IPS DF 4.7 (cell line): ENCODE results near the gene UACA.

Source experiments
- DNase-seq: peaks from one replicate; pipeline ENCODE4 v3.0.0-alpha.2; 2013; ENCODE audit warnings: low spot score; ENCODE audit errors: extremely low read depth

UACA gene

GRCh38 chr15:70783041-70783440 lies 19.7 kb upstream of the UACA start:
- no peak for DNase-seq

GRCh38 chr15:70781236-70781635 lies 17.9 kb upstream of the UACA start:
- DNase-seq, result no peak

- no peak for DNase-seq
Observed at GRCh38 chr15:70778258-70779076, 15.1 kb upstream of the UACA start.

GRCh38 chr15:70777170-70777926 lies 14.0 kb upstream of the UACA start:
- DNase-seq, result no peak

GRCh38 chr15:70775160-70775559 lies 11.8 kb upstream of the UACA start:
- no peak for DNase-seq

- DNase-seq, result no peak
Observed at GRCh38 chr15:70772402-70772801, 9.0 kb upstream of the UACA start.

GRCh38 chr15:70770863-70771262 lies 7.5 kb upstream of the UACA start:
- no peak for DNase-seq

GRCh38 chr15:70768257-70768883 lies 5.0 kb upstream of the UACA start:
- DNase-seq, result no peak

GRCh38 chr15:70767667-70768066 lies 4.3 kb upstream of the UACA start:
- DNase-seq, result no peak

- no peak for DNase-seq
Observed at GRCh38 chr15:70766597-70766996, 3.2 kb upstream of the UACA start.

- DNase-seq, result no peak
Observed at GRCh38 chr15:70765504-70766281, 2.3 kb upstream of the UACA start.

GRCh38 chr15:70763950-70764730 lies 782 bp upstream of the UACA start:
- no peak for DNase-seq

GRCh38 chr15:70762469-70763119 lies 764 bp downstream of the UACA start:
- DNase-seq, result no peak

GRCh38 chr15:70761931-70762468 lies 1.4 kb downstream of the UACA start:
- no peak for DNase-seq

- DNase-seq, result no peak
Observed at GRCh38 chr15:70761046-70761445, 2.3 kb downstream of the UACA start.

- DNase-seq, result no peak
Observed at GRCh38 chr15:70758790-70759462, 4.4 kb downstream of the UACA start.

- DNase-seq, result no peak
Observed at GRCh38 chr15:70757627-70758026, 5.7 kb downstream of the UACA start.

- no peak for DNase-seq
Observed at GRCh38 chr15:70754862-70755261, 8.5 kb downstream of the UACA start.

GRCh38 chr15:70753101-70753829 lies 10.1 kb downstream of the UACA start:
- DNase-seq, result no peak
